HG03103 (cell line): Measurements from ENCODE around the gene UBR4.

ENCODE experiments used
- ATAC-seq: cut with Tn5 transposase; IDR thresholded peaks from one replicate; pipeline ENCODE4 v1.9.1; 2021; ENCODE audit warnings: low read depth; ENCODE audit not compliant: unreplicated experiment

UBR4 gene

DNA sequence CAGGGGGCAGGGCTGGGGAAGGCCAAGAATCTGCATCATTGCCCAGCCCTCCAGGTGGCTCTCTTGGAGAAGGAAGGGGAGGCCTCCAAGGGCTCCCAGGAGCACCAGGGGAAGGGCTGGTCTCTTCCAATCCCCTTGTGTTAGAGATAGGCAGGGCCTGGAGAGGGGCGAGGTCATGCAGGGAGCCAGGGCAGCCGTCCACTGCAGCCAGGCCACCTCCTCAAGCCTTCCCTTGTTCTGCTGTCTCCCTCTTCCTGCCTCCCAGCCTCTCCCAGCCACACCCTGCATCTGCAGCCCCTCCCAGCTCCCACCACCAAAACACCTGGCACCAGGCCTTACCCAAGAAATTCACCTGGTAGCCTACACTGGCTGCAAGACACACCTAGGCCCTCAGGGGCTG, 148.3 kb downstream of the UBR4 start:
- ATAC-seq = no peak

DNA sequence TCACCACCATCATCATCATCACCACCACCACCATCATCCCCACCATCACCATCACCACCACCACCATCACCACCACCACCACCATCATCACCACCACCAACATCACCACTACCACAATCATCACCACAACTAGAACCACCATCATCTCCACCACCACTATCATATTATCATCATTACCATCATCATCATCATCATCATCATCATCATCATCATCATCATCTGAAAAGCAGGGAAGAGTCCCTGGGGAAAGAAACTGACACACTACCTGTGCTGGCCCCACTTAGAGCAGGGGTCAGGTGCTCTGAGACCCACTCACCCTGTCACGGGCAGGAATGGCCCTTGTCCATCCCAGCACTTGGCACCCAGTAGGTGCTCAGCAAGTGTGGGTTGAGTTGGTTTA, 148.7 kb downstream of the UBR4 start:
- no peak for ATAC-seq

DNA sequence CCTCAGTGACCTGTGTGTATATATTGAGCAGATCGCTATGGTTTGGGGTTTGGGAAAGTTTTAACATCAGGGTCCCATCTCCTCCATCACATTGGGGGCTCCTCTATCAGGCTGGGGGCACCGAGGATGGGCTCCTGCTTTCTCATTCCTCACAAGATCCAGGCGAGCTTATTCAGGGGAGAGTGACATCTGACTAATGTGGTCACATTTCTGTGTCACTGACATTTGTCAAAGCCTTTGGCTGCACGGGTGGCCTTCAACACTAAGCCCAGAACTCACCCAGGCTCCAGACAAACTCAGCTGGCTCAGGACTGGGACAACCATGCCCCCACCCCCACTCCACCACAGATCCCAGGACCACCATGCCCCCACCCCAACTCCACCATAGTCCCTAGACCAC, 150.3 kb downstream of the UBR4 start:
- ATAC-seq = no peak

DNA sequence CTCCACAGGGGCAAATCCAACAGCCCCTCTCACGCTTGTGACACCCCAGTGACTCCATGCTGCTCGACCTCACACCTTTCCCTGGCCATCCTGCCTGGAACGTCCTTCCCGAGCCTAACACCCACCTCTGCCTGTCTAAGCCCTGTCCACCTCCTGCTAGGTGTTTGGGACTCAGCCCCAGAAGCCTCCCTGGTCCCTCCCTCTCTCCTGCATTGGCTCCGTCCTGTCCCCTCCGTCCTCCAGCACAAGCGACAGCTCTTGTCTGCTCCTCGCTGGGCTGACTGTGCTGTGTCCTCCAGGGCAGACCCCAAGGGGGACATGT, 151.6 kb downstream of the UBR4 start:
- ATAC-seq = no peak

DNA sequence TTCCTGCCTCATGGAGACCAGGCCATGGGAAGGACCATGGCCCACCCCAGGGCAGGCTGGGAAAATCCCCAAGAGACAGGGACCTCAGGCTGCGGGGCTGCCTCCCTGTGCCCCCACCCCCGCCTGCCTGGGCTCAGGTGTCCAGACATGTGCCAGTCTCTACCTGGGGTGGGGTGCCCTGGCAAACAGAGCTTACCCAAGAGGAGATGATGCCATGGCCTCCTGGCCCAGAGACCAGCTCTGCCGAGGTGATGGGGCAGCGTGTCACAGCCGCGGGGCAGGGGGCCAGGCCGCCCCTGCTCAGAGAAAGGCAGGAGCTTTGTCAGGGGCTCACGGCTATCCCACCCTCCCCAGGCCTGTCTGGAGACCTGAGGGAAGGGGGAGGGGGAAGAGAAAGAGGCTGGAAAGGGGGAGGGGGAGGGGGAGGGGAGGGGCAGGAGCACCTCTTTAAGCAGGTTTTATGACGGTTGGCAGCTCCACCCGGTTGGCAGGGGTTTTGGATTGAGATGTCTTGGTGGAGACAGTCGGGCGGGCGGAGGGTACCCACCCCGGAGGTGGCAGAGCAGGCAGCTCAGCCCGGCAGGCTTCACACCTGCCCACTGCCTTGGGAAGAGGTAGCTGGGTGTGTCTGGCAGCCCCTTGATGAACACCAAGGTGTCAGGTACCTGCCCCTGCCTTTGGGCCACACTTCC, 152.1 kb downstream of the UBR4 start:
- ATAC-seq = no peak

DNA sequence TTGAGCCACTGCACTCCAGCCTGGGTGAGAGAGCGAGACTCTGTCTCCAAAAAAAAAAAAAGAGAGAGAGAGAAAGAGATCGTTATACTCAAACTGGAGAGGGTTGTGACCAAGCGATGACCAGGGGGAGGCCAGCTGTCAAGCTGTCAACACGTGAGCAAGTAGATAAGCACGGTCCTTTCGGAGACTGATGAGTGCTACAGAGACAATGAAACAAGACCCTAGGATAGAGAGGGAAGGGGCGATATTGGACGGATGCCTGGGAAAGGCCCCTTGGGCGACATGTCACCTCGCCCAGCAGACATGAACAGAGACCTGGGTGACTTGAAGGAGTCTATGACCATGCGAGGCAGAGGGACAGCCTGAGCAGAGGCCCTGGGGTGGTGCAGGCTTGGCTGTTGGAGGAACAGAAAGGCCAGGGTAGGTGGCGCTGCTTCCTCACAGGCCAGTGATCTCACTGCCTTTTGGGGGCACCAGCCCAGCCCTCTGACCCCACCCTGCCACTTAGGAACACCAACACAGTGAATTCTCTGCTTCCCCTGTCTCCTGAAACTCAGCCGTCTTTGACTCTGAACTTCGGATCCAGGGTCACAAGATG, 152.8 kb downstream of the UBR4 start:
- ATAC-seq = no peak

DNA sequence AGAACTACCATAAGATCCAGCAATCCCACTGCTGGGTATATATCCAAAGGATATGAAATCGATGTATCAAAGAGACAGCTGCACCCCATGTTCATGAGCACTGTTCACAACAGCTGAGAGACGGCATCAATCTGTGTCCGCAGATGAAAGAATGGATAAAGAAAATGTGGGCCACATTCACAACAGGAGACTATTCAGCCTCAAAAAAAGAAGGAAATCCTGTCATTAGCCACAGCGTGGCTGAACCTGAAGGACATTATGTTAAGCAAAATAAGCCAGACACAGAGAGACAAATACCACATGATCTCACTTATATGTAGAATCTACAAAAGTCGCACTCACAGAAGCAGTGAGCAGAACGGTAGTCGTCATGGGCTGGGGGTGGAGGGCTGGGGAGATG, 154.4 kb downstream of the UBR4 start:
- no peak for ATAC-seq

DNA sequence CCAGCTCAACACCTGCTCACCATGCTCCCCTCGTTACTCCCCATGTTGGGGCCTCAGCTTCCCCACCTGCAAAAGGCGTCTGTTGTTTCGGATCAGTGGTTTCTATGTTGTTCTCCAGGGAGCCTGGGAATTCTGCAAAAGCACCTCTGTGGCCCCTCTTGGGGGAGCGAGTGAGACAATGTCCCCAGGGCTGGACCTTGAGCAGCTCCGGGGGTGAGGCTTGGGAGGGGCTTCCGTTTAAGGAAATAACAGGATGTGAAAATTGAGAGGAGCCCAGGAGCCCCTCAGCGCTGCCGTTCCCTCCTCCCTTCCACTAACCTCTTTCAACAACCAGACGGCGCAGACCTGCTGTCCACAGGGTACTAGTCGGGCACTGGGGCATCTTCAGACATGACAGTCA, 155.1 kb downstream of the UBR4 start:
- no peak for ATAC-seq

DNA sequence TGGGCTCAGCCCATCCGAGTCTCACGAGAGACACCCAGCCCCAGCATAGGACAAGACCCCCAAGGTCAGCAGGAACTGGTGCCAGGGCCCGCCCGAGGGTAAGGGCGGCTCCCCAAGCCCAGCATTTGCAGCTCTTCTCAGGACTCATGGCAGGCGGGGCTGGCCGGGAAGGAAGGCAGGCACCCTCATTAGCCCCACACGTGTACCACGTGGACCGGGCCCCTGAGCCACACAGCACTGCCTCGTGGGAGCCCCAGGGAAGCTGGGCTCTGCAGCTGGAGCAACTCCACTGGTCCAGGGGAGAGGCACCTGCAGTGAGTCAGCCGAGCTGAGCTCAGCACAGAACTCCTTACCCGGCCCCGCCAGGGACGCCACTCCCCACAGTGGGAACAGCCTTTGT, 155.8 kb downstream of the UBR4 start:
- no peak for ATAC-seq

DNA sequence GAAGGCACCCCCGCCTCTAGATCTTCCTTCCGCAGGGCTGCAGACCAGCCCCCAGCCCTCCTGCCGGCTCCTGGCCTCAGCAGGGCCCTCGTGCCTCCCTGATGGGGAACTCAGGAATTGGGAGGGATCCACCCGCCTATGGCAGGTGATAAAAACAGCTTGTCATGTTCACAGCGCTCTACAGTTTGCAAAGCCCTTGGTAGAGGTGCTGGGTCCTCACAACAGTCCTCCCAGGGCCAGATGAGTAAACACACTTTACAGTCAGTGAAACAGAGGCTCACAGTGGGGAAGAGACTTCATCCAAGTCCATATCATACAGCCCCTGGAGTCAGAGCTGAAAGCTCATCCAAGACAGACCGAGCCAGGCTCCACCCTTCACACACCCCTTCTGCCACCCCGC, 156.6 kb downstream of the UBR4 start:
- no peak for ATAC-seq

DNA sequence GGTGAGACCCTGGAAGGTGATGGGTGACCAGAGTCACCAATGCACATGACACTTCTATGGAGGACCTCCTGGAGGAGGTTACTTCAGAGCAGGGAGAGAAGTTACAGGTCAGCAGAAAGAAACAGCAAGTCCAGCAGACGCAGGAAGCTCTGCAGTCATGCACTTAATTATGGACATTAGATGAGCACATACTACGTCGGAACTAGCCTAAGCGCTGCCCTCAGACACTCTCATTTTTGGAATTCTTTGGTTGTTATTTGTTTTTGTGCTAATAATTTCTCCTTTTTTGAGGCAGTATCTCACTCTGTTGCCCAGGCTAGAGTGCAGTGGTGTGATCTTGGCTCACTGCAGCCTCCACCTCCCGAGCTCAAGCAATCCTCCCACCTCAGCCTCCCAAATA, 160.3 kb downstream of the UBR4 start:
- no peak for ATAC-seq

DNA sequence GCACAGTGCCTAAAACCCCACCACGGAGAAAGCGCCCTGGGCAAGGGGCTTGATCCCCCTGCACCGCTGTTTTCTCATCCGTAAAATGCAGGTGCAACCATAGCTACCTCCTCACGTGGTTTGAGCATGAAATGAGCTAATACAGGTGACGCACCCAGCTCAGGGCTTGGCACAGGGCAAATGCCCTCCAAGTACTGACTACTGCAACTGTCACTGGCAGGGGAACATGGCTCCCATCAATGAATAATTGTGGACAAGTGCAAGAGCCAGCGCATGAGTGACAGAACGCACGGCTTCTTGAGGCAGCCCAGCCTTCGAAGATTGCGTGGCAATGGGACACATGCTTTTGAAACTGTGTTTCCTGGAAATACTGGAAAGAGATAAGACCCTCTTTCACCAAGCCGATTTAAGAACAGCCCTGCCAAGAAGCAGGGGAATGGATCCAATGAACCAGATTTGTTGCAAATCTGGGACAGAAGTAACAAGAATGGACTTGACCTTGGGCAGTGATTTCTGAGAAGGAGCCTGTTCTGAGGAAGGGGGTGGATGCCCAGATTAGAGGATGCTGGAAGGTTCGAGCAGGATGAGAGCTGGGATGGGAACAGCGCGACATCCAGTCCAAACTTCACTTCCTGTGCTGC, 160.8 kb downstream of the UBR4 start:
- no peak for ATAC-seq

DNA sequence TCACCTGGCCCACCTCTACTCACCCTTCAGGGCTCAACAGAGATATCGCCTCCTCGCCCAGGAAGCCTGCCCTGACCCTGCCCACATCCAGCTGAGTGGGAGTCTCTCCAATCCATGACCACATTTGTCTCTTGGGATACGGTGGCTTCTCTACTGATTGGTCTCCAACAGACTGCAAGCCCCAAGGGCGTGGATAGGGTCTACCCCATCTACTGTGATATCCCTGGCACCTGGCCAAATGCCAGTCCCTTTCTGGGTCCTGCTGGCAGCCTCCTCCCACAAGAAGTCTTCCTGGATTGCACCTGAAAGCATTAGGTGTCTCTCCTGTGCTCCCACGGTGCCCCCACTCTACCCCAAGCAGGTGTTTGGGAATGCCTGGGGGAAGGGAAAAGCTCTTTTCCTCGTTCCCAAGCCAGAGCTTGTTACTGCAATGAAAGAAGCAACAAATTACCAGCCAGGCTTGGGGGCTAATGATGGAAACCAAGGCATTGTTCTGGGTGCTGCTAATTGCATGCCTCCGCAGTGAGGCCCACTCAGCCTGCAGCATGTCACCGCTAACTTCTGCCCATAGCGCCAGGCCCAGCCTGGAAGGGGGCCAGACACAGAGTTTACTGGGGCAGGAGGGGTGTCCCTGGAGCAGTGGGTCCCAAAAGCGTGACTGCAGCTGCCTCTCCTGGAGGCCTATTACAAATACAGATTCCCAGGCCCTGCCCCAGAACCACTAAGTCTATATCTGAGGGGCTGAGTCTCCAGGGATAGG, 162.9 kb downstream of the UBR4 start:
- ATAC-seq = no peak

DNA sequence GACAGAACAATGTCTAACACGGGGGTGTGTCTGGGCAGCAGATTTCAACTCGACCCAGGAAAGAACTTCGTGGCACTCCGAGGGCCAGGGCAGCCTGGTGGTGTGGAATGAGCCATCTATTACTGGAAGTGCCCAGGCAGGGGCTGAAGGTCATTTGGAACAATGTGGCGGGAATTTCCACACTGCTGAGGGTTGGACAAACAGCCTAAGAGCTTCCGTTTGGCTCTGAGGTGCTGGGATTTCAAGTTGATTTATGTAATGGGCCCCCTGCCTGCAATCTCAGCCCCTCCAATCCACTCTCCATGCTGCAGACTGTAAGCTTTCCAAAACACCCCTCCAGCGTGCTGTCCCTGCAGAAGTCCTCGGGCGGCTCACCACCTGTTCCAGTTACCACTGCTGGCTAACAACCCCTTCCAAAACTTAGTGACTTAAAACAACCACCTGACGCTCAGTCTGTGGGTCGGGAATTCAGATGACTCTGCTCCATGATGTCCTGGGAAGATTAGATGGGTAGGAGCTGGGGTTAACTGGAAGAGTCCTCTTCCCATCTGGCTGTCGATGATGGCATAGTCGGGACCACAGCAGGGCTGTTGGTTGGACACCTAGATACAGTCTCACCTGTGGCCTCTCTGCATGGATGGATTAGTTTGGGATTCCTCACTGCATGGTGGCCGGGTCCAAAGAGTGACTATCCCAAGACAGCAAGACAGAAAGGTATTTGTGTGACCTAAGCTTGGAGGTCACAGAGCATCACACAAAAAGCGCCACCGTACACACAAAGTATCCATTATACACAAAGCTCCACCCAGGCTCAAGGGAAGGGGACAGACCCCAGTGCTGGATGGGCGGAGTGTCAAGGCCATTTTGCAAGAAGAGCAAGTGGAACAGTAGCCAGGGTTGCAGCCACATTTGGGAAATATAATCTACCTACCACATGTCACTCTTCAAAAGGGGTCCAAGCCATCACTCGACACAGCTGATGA, 163.9 kb downstream of the UBR4 start:
- ATAC-seq = no peak

DNA sequence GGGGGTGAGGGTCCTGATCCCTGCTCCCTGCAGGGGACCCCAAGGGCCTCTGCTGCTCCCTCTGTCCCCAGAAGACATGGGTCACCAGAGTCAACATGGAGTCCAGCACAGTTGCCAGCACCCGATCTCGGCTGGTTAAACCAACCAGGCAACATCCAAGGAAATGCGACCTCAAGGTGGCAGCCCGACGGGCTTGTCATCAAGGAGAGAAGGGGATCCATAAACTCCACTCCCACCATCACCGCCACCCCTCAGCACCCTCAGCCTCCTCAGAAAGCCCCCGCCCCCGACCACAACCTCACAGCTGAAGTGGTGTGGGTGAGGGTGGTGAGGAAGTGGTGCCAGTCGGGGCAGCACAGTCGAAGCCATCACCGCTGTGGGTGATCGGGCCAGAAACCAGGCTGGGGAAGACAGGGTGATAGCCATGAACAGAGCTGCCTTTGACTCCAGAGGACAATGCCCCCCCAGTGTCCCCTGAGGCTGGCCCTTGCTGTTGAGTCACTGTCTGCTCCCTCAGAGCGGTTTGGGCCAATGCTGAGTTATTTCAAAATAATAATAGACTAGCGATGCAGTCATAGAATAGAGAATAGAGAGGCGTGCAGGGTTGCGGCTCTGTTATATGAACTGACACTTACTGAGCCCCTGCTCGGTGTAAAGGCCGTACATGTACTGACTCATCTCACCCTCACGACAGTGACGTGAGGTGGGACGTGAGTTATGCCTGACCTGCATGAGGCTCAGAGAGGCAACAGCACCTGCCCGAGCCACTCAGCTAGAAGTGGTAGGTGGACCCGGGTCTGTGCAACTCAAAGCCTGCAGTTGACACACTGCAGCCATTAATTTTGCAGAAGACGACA, 164.9 kb downstream of the UBR4 start:
- ATAC-seq = no peak

DNA sequence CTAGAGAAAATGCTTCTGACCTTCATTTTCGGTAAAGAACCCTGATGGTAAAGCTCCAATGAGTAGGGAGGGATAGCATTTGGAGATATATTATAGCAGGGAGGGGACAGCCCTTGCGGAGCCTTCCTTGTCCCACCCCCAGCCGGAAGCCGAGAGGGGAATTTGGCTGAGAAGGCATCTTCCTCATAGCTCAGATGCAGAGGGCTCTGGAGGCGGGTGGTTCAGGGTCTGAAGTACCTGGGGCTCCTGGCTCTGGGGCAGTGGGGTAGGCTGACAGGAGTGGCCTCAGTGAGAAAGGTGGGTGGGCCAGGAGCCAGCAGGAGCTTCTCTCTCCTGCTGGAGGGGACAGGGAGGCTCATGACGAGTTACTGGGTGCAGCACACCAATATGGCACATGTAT, 165.6 kb downstream of the UBR4 start:
- no peak for ATAC-seq

DNA sequence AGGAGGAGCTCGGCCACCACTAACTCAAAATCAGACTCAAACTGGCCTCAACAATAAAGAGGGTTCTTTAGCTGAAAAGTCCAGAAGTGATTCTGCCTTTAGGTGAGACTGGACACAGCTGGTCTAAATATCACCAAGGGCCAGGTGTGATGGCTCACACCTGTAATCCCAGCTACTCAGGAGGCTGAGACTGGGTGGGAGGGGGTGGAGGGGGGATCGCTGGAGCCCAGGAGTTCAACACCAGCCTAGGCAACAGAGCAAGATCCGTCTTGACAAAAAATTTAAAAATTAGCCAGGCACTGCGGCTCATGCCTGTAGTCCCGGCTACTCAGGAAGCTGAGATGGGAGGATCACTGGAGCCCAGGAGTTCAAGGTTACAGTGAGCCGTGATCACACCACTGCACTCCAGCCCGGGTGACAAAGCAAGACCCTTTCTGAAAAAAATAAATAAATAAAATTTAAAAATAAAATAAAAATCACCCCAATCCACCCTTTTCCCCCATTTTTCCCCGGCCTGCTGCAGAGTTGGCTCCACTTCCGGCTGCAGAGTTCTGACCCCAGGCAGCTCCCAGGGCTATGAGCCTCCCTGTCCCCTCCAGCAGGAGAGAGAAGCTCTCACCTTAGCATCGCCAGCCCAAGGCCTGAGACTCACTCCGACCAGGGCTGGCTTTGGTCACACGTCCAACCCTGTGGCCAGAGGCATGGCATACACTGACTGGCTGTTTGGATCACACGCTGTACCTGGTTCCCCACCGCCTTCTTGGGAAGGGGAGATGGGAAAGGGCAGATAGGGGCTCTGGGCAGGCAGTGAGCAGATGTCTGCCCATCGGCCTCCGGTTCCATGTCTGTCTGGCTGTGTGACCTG, 166.3 kb downstream of the UBR4 start:
- ATAC-seq = no peak

DNA sequence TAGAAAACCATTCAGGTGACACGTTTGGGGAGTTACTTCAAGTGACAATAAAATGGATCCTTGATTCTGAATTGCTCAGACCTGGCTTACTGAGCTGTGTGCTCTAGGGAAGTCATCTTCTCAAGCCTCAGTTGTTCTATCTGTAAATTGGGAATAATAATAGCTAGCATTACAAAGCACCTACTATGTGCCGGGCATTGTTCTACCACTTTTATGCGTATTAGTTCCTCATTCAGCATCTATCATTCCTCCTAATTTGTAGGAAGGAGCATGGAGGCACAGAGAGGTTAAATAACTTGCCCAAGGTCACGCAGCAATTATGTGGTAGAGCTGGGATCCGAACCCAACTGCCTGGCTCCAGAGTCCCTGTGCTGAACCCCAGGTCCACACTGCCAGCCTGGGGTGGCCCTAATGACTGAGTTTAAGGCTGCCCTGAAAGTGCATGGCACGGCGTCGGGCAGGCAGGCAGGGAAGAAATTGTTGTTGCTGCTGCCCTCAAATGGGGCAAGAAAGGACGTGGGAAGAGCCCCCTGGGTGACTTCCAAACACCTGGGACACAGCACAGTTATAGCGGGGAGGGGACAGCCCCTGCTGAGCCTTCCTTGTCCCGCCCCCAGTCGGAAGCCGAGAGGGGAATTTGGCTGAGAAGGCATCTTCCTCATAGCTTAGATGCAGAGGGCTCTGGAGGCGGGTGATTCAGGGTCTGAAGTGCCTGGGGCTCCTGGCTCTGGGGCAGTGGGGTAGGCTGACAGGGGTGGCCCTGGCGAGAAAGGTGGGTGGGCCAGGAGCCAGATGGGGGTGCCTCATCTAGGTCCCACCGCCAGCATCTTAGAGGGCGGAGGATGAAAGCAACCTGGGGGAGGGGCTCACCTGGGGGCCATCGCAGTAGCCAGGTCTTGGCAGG, 167.1 kb downstream of the UBR4 start:
- no peak for ATAC-seq
